HL-60/S4 treated with phorbol 12-myristate 13-acetate at 8.2 ng/mL for 4 days and 3 days (cell line): ENCODE data around the gene CLIP2.
"Not testable (repeated sequence)": the region's sequence is repeated elsewhere in the genome, so short reads cannot be mapped to it uniquely, and the experiment has no call there.

Experiments
- in situ Hi-C: fragments of 300-500 bp; cut with MboI; formaldehyde crosslinking; loops from 2 replicates; pipeline ENCODE4 v1.15.0; 2022; ENCODE audit warnings: low sequenced_read_pairs

The CLIP2 gene

GRCh38 chr7:74364061-74364460, 74.9 kb downstream of the CLIP2 start:
- in situ Hi-C loops = no loop called here

GRCh38 chr7:74365322-74366022, 76.3 kb downstream of the CLIP2 start:
- in situ Hi-C loops = no loop called here

GRCh38 chr7:74371381-74372341, 82.5 kb downstream of the CLIP2 start:
- in situ Hi-C loops = no loop called here

- in situ Hi-C loops = no loop called here
These were observed 83.4 kb downstream of the CLIP2 start for GRCh38 chr7:74372511-74373111.

GRCh38 chr7:74373536-74373935, 84.3 kb downstream of the CLIP2 start:
- in situ Hi-C loops = no loop called here

- in situ Hi-C loops = no loop called here
These were observed 86.6 kb downstream of the CLIP2 start for GRCh38 chr7:74375726-74376220.

GRCh38 chr7:74376256-74377036, 87.2 kb downstream of the CLIP2 start:
- in situ Hi-C loops = no loop called here

- in situ Hi-C loops = no loop called here
These were observed 90.7 kb downstream of the CLIP2 start for GRCh38 chr7:74379938-74380337.

- in situ Hi-C loops = no loop called here
These were observed 91.5 kb downstream of the CLIP2 start for GRCh38 chr7:74380720-74381119.

GRCh38 chr7:74384086-74384485, 94.9 kb downstream of the CLIP2 start:
- in situ Hi-C loops = not testable (repeated sequence)

GRCh38 chr7:74384854-74385253, 95.6 kb downstream of the CLIP2 start:
- in situ Hi-C loops = not testable (repeated sequence)

- in situ Hi-C loops = no loop called here
These were observed 98.4 kb downstream of the CLIP2 start for GRCh38 chr7:74387606-74388005.

GRCh38 chr7:74388880-74389415, 99.7 kb downstream of the CLIP2 start:
- in situ Hi-C loops = no loop called here

GRCh38 chr7:74393722-74394121, 104.5 kb downstream of the CLIP2 start:
- in situ Hi-C loops = not testable (repeated sequence)

- in situ Hi-C loops = not testable (repeated sequence)
These were observed 105.4 kb downstream of the CLIP2 start for GRCh38 chr7:74394601-74395000.

- in situ Hi-C loops = no loop called here
These were observed 106.6 kb downstream of the CLIP2 start for GRCh38 chr7:74395745-74396311.

GRCh38 chr7:74396993-74397392, 107.8 kb downstream of the CLIP2 start:
- in situ Hi-C loops = no loop called here

GRCh38 chr7:74398426-74398825, 109.2 kb downstream of the CLIP2 start:
- in situ Hi-C loops = no loop called here

- in situ Hi-C loops = no loop called here
These were observed 109.8 kb downstream of the CLIP2 start for GRCh38 chr7:74399006-74399405.
